Tibial nerve (tissue), 3 donors: ENCODE measurements around the gene TMEM41A.

Experiments
- POLR2A ChIP-seq, 2 donors: fragments of 450-650 bp; IDR thresholded peaks; one replicate each; pipeline ENCODE4 v1.6.1; 2017; ENCODE audit warnings: antibody characterized with exemption in 2 of 2, mild to moderate bottlenecking in 2 of 2, moderate library complexity in 2 of 2
- TF ChIP-seq, protein P1 (sequence below), 5 experiments: fragments of 200-600 bp in 3 of 5; fragments of 450-650 bp in 2 of 5; sonication (generic) in 3 of 5; IDR thresholded peaks; one replicate each; pipeline ENCODE4 v1.5.1; 2016 to 2019; ENCODE audit warnings: antibody characterized with exemption in 5 of 5, mild to moderate bottlenecking in 3 of 5, moderate library complexity in 2 of 5

DNA sequence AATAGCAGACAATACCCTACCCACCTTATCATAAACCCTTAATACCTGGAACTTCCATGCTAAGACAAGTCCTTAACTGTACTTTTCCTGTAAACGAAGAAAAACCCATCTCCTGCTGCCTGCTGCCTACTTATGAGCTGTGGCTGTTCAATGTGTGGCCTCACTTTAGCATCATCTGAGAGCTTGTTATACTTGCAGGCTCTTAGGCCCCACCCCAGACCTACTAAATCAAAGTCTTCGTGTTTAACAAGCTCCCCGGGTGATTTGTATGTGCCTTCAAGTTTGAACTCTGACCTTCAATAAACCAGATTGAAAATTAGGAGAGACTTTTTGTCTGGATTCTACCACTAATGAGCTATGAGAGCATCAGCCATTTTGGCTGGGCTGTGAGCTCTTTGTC is 29.3 kb downstream of the TMEM41A start:
- TF ChIP-seq, protein P1, sequence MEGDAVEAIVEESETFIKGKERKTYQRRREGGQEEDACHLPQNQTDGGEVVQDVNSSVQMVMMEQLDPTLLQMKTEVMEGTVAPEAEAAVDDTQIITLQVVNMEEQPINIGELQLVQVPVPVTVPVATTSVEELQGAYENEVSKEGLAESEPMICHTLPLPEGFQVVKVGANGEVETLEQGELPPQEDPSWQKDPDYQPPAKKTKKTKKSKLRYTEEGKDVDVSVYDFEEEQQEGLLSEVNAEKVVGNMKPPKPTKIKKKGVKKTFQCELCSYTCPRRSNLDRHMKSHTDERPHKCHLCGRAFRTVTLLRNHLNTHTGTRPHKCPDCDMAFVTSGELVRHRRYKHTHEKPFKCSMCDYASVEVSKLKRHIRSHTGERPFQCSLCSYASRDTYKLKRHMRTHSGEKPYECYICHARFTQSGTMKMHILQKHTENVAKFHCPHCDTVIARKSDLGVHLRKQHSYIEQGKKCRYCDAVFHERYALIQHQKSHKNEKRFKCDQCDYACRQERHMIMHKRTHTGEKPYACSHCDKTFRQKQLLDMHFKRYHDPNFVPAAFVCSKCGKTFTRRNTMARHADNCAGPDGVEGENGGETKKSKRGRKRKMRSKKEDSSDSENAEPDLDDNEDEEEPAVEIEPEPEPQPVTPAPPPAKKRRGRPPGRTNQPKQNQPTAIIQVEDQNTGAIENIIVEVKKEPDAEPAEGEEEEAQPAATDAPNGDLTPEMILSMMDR (IDR thresholded peaks at IDR 0.05): no peak
- TF ChIP-seq POLR2A (IDR thresholded peaks at IDR 0.05): no peak
